Suprapubic skin (tissue), 4 donors: ENCODE results near the gene PCDH1. TPM values are rescaled to one million over a fixed set of nuclear protein-coding genes. Genes with fewer than 3 reads are reported as not detected.

Source experiments
- DNase-seq, 2 donors: peaks; one replicate each; pipeline ENCODE4 v3.0.0-alpha.2; 2019; ENCODE audit warnings: low spot score in 2 of 2
- H3K27ac ChIP-seq: fragments of 200-600 bp; sonication (generic); one replicate; pipeline ENCODE4 v1.5.1; 2019
- H3K27me3 ChIP-seq: fragments of 200-600 bp; sonication (generic); one replicate; pipeline ENCODE4 v1.5.1; 2019
- H3K36me3 ChIP-seq: fragments of 200-600 bp; sonication (generic); one replicate; pipeline ENCODE4 v1.5.1; 2019
- H3K4me1 ChIP-seq: fragments of 200-600 bp; sonication (generic); one replicate; pipeline ENCODE4 v1.5.1; 2019
- H3K4me3 ChIP-seq: fragments of 200-600 bp; sonication (generic); one replicate; pipeline ENCODE4 v1.5.1; 2019; ENCODE audit warnings: mild to moderate bottlenecking
- H3K9me3 ChIP-seq: fragments of 200-600 bp; sonication (generic); one replicate; pipeline ENCODE4 v1.5.1; 2019
- CTCF ChIP-seq, 2 donors: fragments of 200-600 bp in 1 of 2; fragments of 450-650 bp in 1 of 2; sonication (generic) in 1 of 2; IDR thresholded peaks; one replicate each; pipeline ENCODE4 v1.5.1; 2016 to 2019; ENCODE audit warnings: antibody characterized with exemption in 2 of 2, mild to moderate bottlenecking in 1 of 2, moderate library complexity in 1 of 2
- EP300 ChIP-seq: sonication (generic); formaldehyde crosslinking; IDR thresholded peaks from one replicate; pipeline ENCODE4 v1.6.1; 2017; ENCODE audit warnings: antibody characterized with exemption
- POLR2A ChIP-seq, 2 donors: fragments of 450-650 bp; IDR thresholded peaks; one replicate each; pipeline ENCODE4 v1.6.1; 2017; ENCODE audit warnings: antibody characterized with exemption in 2 of 2, mild to moderate bottlenecking in 2 of 2, moderate library complexity in 2 of 2
- POLR2AphosphoS5 ChIP-seq, 3 donors: sonication (generic); formaldehyde crosslinking; IDR thresholded peaks; one replicate each; pipeline ENCODE4 v1.6.1; 2017; ENCODE audit warnings: antibody characterized with exemption in 3 of 3
- WGBS: methylation state at CpG from one replicate; pipeline ENCODE4 v1.1.5; 2018; 5-methylcytosine and 5-hydroxymethylcytosine counted together
- total RNA-seq, 4 donors: library from RNA; depleted of rRNA; stranded (reverse); fragments of >200 nt; gene quantifications; one replicate each; pipeline ENCODE4 v1.1.0, GENCODE V29; 2016

PCDH1 gene
- total RNA-seq, 4 donors from 2014 or later, result 76.2 to 122 (median 89.5) TPM

GRCh38 chr5:141883184-141883891, 5.1 kb upstream of the PCDH1 start:
- Histone ChIP-seq H3K4me1 (peaks cover 25% of the 10 kb centered on the region), H3K27me3 (peaks cover 49% of the 10 kb centered on the region)
- TF ChIP-seq CTCF (IDR thresholded peaks at IDR 0.05) (no peak), POLR2AphosphoS5 (IDR thresholded peaks at IDR 0.05) (no peak), POLR2A (IDR thresholded peaks at IDR 0.05) (no peak), EP300 (no peak)

GRCh38 chr5:141882594-141883183, 4.5 kb upstream of the PCDH1 start:
- H3K36me3 ChIP-seq, result no peaks in the 10 kb centered on the region
- no peak for DNase-seq
- peaks cover 30% of the 10 kb centered on the region for H3K4me1 ChIP-seq
- H3K27ac ChIP-seq, result no peak overlapping the region
- WGBS, result 18% methylated on average over 13 of the region's 13 CpGs
- H3K27me3 ChIP-seq, result peaks cover 54% of the 10 kb centered on the region
- no peaks in the 10 kb centered on the region for H3K9me3 ChIP-seq
- H3K4me3 ChIP-seq, result no peak overlapping the region
- TF ChIP-seq POLR2A (IDR thresholded peaks at IDR 0.05) (no peak), POLR2AphosphoS5 (IDR thresholded peaks at IDR 0.05) (no peak), CTCF (IDR thresholded peaks at IDR 0.05) (no peak), EP300 (no peak)

More at GRCh38 chr5:141883184-141883891, 5.1 kb upstream of the PCDH1 start:
- DNase-seq, result no peak
- whole genome bisulfite sequencing, result 2% methylated on average over 13 of the region's 35 CpGs
- Histone ChIP-seq H3K27ac (no peak overlapping the region), H3K36me3 (no peaks in the 10 kb centered on the region), H3K9me3 (no peaks in the 10 kb centered on the region), H3K4me3 (no peak overlapping the region)

GRCh38 chr5:141881886-141882285, 3.7 kb upstream of the PCDH1 start:
- Histone ChIP-seq H3K27me3 (peaks cover 62% of the 10 kb centered on the region), H3K4me1 (peaks cover 38% of the 10 kb centered on the region), H3K36me3 (no peaks in the 10 kb centered on the region), H3K4me3 (no peak overlapping the region), H3K27ac (no peak overlapping the region), H3K9me3 (no peaks in the 10 kb centered on the region)
- no peak for DNase-seq
- TF ChIP-seq POLR2A (IDR thresholded peaks at IDR 0.05), result no peak
- TF ChIP-seq CTCF (IDR thresholded peaks at IDR 0.05), result no peak
- no peak for TF ChIP-seq EP300
- TF ChIP-seq POLR2AphosphoS5 (IDR thresholded peaks at IDR 0.05), result no peak
- WGBS, result 16% methylated on average over 4 of the region's 4 CpGs

- no peaks in the 10 kb centered on the region for H3K36me3 ChIP-seq
- peak overlapping the region; percentile 1 for H3K27ac ChIP-seq
- H3K9me3 ChIP-seq, result no peaks in the 10 kb centered on the region
- H3K27me3 ChIP-seq, result peaks cover 69% of the 10 kb centered on the region
- H3K4me3 ChIP-seq, result no peak overlapping the region
- no peak for DNase-seq
- peaks cover 45% of the 10 kb centered on the region for H3K4me1 ChIP-seq
- WGBS, result 31% methylated on average over 8 of the region's 8 CpGs
- TF ChIP-seq POLR2AphosphoS5 (IDR thresholded peaks at IDR 0.05) (peak in 1 of 3 donors; percentile 6), EP300 (no peak)
These were observed 3.0 kb upstream of the PCDH1 start for GRCh38 chr5:141880961-141881801.

GRCh38 chr5:141879941-141880738, 1.9 kb upstream of the PCDH1 start:
- no peak overlapping the region for H3K4me3 ChIP-seq
- H3K27ac ChIP-seq, result no peak overlapping the region
- H3K27me3 ChIP-seq, result peaks cover 78% of the 10 kb centered on the region
- DNase-seq, result no peak
- H3K36me3 ChIP-seq, result no peaks in the 10 kb centered on the region
- peaks cover 55% of the 10 kb centered on the region for H3K4me1 ChIP-seq
- WGBS, result 32% methylated on average over 7 of the region's 7 CpGs
- H3K9me3 ChIP-seq, result no peaks in the 10 kb centered on the region
- no peak for TF ChIP-seq POLR2A (IDR thresholded peaks at IDR 0.05)
- TF ChIP-seq POLR2AphosphoS5 (IDR thresholded peaks at IDR 0.05), result no peak
- TF ChIP-seq EP300, result no peak
- no peak for TF ChIP-seq CTCF (IDR thresholded peaks at IDR 0.05)
